Uterus (tissue), 2 donors: ENCODE measurements around the gene NEIL3.

Experiments
- POLR2A ChIP-seq, 2 donors: fragments of 450-650 bp; IDR thresholded peaks; one replicate each; pipeline ENCODE4 v1.6.1; 2016; ENCODE audit warnings: antibody characterized with exemption in 2 of 2, mild to moderate bottlenecking in 1 of 2, moderate library complexity in 1 of 2
- TF ChIP-seq, protein P1 (sequence below), 4 experiments: fragments of 200-600 bp in 2 of 4; fragments of 450-650 bp in 2 of 4; sonication (generic) in 2 of 4; IDR thresholded peaks; one replicate each; pipeline ENCODE4 v1.5.1; 2016 to 2019; ENCODE audit warnings: antibody characterized with exemption in 4 of 4, mild to moderate bottlenecking in 2 of 4, moderate library complexity in 1 of 4

DNA sequence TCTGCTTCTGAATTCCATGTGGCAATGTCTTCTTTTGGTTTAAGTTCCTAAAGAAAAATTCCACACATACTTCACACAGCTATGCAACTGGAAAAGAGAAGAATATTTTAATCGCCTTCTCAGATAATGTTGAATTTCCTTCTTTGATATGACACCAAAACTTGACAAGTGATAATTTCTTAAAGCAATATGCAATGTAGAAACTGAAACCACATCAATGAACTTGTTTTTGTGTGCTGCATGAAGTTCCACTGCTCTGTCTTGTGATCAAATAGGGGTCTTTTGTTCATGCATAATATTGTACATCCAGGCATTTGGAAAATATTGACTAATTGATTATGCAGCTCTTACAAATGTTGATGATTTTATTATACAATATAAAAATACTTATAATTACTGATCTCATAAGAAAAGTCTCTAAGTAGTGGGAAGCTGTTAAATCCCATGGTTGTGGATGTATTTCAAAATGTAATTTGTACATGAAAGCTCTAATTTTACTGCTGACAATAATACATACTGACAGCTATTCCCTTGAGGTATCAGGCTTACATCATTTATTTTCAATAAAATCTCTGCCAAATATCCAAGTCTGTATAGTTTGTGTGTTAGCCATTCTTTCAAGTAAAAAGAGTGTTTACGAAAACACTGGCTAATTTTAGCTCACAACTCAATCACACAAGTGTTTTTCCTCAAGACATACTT, 76.1 kb downstream of the NEIL3 start:
- TF ChIP-seq, protein P1, sequence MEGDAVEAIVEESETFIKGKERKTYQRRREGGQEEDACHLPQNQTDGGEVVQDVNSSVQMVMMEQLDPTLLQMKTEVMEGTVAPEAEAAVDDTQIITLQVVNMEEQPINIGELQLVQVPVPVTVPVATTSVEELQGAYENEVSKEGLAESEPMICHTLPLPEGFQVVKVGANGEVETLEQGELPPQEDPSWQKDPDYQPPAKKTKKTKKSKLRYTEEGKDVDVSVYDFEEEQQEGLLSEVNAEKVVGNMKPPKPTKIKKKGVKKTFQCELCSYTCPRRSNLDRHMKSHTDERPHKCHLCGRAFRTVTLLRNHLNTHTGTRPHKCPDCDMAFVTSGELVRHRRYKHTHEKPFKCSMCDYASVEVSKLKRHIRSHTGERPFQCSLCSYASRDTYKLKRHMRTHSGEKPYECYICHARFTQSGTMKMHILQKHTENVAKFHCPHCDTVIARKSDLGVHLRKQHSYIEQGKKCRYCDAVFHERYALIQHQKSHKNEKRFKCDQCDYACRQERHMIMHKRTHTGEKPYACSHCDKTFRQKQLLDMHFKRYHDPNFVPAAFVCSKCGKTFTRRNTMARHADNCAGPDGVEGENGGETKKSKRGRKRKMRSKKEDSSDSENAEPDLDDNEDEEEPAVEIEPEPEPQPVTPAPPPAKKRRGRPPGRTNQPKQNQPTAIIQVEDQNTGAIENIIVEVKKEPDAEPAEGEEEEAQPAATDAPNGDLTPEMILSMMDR (IDR thresholded peaks at IDR 0.05), result no peak
- no peak for TF ChIP-seq POLR2A (IDR thresholded peaks at IDR 0.05)
